NCI-H1930 (cell line): ENCODE measurements around the gene PHKG2.

Experiments
- DNase-seq, 2 experiments: peaks; one replicate each; lab custom pipeline; 2025; lab: John Stamatoyannopoulos, UW

The PHKG2 gene

DNA sequence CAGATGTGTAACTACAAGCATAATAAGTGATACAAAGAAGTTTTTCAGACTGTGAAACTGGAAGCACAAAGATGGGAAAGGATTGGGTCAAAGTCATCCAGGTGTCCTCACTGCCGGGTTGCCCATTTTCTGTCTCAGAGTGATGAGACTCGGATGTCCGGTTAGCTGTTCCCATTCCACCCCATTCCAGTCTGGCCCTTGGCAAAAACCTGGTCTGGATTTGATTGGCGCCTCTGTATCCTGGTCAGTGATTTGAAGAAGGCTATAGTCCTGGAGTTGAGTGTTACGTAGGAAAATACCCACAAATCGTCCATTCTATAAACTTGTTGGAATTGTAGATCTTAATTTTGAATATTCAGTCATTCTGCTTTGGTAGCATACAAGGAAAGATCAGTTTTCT lies 19.9 kb upstream of the PHKG2 start:
- DNase-seq = no peak

GRCh38 chr16:30728899-30729672 lies 19.1 kb upstream of the PHKG2 start:
- DNase-seq = no peak

- DNase-seq = no peak
These were observed 16.8 kb upstream of the PHKG2 start for GRCh38 chr16:30731411-30731810.

- no peak for DNase-seq
These were observed 11.0 kb upstream of the PHKG2 start for GRCh38 chr16:30736995-30737793.

- no peak for DNase-seq
These were observed 10.2 kb upstream of the PHKG2 start for GRCh38 chr16:30737794-30738648.

- no peak for DNase-seq
These were observed 9.0 kb upstream of the PHKG2 start for GRCh38 chr16:30738984-30739951.

DNA sequence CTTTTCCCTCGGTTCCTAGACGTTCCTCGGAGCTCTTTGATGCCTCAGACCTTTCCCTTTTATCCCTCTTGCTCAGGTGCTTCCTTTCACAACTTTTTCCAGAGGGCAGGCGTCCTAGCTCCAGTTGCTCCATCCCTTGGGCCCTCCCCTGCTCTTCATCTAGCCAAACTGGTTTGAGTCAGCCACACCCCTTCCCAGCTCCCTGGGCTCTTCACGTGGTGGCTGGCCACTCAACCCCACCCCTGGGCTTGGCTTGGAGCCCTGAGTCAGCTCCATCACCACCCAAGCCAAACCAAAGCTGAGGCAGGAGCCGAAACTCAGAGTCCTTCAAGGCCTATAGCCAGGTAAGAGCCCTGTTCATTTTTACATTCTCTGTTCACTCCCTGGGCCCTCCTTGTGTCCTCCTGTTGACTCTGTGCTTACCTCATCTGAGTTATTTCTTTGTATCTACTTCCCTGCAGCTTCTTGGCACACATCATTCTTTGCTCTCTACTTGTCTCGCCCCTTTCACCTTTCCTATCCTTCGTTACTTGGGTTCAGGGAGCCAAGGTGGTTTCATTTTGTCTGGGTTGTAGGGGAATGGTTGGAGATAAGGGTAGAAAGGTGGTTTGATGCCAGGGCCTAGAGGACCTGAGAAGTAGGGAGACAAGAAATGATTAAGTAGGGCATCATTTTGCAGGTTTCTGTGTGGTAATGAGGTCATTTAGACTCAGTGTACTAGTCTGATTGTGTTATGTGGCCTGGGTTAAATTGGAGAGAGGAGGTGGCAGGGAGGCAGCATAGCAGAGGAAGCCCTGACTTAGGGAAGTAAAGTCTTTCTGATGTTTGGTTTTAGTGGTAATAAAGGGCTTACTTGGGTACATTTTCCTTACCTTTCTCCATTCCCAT lies 7.6 kb upstream of the PHKG2 start:
- DNase-seq = no peak

- DNase-seq = no peak
These were observed 6.7 kb upstream of the PHKG2 start for GRCh38 chr16:30741461-30741914.

- no peak for DNase-seq
These were observed 4.5 kb upstream of the PHKG2 start for GRCh38 chr16:30743716-30744115.

DNA sequence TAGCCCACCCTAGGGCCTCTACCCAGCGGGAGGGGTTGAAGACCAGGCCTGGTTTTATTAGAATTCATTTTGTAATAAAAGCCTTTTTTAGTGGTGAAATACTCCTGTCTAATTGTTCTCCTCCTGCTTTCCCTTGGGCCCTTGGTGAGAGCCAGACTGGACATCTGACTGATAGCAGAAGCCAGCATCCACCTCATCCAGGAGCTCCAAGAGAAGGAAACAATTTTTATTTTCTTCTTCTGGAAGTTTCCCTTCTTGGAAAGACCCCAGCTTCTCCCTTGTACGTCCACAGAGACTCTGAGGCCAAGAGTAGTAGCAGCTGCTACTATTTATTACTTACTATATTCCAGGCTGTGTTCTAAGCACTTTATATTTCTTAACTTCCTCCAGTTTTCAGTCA lies 4.0 kb upstream of the PHKG2 start:
- DNase-seq = no peak

- no peak for DNase-seq
These were observed 3.1 kb upstream of the PHKG2 start for GRCh38 chr16:30745082-30745481.

DNA sequence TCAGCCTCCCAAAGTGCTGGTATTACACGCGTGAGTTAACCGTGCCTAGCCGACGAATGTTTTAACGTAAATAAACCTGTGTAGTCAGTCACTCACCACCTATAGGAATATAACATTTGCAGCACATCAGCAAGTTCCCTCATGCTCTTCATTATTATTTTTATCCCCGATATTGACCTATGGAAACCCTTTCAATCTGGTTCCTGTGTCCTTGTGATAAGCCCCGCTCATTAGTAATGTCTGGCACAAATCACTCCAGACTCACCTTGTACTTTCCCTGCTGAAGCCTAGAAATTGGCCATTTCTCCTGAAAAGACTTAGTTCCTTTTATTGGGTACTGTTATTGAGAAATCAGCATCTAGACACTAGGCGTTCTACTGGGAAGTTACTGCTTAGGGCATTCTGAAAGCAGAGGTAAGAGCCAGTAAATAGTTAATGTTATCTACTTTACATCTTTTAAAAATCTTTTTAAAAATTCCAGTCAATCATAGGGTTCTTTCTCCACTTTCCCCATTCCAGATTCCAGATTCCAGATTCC lies 1.5 kb upstream of the PHKG2 start:
- DNase-seq = no peak

- DNase-seq = no peak
These were observed 894 bp upstream of the PHKG2 start for GRCh38 chr16:30747331-30747730.

DNA sequence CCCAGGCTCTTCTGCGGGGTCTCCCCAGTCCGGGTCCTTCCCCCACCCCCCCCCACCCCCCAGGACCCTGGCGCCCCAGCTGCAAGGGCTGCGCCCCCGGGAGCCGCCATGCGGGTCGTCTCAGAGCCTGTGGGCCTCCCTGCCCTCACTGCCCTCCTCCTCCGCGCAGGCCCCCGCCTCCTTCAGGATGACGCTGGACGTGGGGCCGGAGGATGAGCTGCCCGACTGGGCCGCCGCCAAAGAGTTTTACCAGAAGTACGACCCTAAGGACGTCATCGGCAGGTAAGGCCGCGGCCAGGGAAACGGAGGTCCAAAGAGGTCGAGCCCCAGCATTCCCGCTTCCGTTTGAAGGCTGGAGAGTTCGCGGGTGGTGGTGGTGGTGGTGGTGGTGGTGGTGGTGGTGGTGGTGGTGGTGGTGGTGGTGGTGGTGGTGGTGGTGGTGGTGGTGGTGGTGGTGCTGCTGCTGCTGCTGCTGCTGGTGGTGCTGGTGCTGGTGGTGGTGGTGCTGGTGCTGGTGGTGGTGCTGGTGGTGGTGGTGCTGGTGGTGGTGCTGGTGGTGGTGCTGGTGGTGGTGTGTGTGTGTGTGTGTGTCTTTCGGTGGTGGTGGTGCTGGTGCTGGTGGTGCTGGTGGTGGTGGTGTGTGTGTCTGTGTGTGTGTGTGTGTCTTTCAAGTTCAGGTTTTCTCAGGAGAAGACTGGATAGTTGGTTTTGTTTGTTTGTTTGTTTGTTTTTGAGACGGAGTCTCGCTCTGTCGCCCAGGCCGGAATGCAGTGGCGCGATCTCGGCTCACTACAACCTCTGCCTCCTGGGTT lies 615 bp downstream of the PHKG2 start:
- no peak for DNase-seq

- no peak for DNase-seq
These were observed 2.0 kb downstream of the PHKG2 start for GRCh38 chr16:30750201-30750600.

DNA sequence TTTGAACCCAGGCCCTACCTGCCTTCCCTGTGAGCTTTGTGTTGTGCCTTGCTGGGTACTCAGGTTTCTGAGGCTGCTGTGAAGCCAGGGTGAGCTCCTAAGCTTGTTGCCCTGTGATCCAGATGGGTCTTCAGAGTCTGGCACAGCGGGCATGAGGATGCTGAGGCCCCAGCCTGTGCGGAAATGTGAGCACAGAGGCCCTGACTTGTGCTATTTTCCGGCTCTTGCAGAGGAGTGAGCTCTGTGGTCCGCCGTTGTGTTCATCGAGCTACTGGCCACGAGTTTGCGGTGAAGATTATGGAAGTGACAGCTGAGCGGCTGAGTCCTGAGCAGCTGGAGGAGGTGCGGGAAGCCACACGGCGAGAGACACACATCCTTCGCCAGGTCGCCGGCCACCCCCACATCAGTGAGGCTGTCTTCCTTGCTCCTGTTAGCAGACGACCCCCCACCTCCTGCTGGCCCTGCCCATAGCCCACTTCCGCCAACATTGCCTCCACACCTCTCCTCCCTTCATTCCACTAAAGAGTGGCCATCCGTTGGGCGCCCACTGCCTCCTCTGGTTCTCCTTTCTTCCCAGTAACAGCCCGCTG lies 2.7 kb downstream of the PHKG2 start:
- no peak for DNase-seq

- no peak for DNase-seq
These were observed 5.4 kb downstream of the PHKG2 start for GRCh38 chr16:30753596-30753995.

- no peak for DNase-seq
These were observed 7.9 kb downstream of the PHKG2 start for GRCh38 chr16:30755955-30756780.
